NCI-H69 (cell line): ENCODE measurements around the gene MAP3K6.
A peak's percentile ranks its signal among the peaks of the same experiment; 100 is the strongest.
"Not testable (repeated sequence)": the region's sequence is repeated elsewhere in the genome, so short reads cannot be mapped to it uniquely, and the experiment has no call there.

Experiments used
- DNase-seq: peaks from one replicate; lab custom pipeline; 2025; lab: John Stamatoyannopoulos, UW

MAP3K6 gene

DNA sequence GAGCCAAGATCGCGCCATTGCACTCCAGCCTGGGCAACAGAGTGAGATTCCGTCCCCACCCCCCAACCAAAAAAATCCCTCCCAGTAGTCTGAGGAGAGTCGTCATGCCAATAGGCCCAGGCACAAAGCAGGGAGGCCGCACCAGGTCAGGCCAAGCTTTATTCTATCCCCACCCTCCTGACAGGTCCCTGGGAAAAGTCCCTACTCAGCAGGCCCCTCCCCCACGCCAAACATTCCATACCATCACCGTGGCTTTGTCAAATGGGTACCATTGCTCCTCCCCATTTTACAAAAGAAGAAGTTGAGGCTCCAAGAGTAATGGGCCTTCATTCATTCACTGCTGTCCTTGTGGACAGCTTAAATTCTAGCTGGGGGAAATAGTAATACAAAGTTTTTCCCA lies 31.0 kb upstream of the MAP3K6 start:
- no peak for DNase-seq

DNA sequence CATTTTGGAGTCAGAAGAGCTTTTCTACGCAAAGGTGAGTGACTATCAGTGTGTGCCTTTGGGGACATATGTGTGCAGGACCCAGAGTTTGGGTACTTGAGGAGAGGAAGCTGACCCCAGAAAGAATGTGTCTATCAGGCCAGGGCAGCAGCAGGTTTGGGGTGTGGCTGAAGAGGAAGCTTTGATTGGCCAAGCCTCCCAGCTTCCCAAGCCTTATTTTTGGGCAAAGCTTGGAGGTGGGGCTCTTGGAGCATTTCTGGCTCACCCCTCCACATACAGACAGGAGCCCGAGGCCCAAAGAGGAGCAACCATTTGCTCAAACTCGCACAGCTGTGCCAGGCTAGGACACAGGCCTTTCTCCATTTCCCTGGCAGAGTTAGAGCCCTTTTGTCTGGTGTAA lies 30.3 kb upstream of the MAP3K6 start:
- no peak for DNase-seq

DNA sequence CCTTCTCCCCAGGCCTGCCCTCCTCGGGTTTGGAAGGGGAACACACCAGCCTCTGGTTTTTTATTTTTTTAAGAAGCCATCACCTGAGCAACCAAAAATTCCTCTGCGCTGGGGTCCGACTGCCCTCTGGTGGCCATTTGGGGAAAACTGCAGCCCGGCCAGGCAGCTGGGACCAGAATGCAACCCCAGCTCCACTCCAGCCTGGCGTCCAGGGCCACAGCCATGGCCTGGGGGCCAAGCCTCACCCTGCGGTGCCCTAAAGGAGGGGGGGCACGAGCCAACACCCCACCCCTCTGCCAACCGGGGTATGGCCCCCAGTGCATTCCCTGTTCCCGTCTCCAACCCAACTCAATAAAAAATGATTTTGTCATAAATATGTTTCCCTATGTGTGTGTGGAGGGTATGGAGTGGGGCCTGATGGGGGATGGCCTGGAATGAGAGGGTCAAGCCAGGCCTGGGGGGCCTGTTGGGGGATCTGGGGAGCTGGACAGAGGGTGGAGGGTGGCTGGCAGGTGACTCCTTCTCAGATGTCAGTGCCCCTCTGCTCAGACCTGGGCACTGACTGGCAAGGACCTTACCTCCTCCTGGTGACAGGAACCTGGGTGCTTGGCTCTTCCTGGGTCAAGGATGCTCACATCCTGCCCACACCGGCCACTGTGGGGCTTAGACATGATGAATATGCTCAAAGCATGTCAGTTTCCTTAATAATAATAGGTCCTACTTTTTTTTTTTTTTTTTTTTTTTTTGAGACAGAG lies 28.9 kb upstream of the MAP3K6 start:
- DNase-seq: peak; percentile 68

DNA sequence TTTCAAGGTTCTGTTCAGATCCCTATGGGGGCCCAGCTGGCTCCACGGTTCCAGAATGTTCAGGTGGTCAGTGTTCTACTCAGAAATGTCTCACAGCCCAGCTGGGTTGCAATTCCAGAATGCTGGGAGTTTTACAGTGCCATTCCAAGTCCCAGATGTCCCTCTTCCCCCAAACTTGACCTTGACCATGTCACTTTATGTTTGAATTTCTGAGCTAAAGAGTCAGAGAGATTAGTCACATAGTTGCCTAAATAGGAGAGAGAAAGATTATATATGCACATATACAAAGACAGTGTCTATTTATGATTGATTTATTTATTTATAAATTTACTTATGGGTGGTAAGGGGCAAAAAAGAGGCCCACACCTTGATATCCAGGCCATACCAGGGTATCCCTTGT lies 28.2 kb upstream of the MAP3K6 start:
- DNase-seq: no peak

DNA sequence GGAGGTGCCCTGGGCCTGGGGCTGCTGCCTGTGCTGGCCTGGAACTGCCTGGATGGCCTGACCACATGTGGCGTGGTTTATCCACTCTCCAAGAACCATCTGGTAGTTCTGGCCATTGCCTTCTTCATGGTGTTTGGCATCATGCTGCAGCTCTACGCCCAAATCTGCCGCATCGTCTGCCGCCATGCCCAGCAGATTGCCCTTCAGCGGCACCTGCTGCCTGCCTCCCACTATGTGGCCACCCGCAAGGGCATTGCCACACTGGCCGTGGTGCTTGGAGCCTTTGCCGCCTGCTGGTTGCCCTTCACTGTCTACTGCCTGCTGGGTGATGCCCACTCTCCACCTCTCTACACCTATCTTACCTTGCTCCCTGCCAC lies 27.5 kb upstream of the MAP3K6 start:
- DNase-seq: no peak

DNA sequence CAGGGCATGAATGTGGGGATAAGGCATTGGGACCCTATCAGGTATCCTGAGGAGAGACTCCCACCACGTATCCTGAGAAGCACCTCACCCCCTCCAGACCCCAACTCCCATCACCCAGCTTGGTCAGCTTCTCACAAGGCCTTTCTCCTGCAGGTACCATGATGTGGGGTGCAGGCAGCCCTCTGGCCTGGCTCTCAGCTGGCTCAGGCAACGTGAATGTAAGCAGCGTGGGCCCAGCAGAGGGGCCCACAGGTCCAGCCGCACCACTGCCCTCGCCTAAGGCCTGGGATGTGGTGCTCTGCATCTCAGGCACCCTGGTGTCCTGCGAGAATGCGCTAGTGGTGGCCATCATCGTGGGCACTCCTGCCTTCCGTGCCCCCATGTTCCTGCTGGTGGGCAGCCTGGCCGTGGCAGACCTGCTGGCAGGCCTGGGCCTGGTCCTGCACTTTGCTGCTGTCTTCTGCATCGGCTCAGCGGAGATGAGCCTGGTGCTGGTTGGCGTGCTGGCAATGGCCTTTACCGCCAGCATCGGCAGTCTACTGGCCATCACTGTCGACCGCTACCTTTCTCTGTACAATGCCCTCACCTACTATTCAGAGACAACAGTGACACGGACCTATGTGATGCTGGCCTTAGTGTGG lies 27.0 kb upstream of the MAP3K6 start:
- DNase-seq: no peak

DNA sequence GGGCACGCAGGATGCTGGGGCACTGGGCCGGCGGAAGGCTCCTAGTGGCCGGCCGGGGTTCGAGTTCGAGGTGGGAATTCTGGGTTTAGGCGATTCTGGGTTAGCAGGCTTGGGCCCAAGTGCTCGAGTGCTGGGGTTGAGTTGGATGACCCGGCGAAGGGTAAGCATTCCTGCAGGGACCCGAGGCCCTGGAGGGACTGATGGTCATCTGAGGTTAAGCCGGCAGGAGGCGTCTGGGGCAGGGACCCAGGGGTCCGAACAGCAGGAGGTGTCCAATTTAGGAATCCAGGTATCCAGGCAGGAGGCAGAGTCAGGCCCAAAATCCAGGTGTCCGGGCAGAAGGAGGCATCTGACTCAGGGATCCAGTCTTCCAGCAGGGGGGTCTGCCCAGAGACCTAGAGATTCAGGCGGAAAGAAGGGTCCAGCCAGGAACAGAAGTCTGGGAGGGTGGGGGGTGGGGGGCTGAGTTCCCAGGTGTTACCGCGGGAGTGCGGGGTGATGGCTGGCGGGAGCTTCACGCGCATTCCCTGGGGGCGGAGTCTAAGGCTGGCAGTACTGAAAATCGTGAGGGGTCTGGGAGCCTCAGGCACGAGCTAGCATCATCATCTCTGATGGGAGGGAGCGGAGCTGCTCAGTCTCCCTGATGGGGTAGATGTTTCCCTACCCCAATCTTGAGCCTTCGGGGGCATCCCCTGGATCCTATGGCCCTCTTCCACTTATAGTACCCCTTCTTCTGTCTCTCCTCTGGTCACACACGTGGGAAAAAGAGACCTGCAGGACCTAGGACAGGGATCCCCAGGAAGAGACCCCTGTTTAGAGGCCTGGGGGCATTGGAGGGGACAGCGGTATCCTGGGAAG lies 26.2 kb upstream of the MAP3K6 start:
- peak; percentile 23 for DNase-seq

DNA sequence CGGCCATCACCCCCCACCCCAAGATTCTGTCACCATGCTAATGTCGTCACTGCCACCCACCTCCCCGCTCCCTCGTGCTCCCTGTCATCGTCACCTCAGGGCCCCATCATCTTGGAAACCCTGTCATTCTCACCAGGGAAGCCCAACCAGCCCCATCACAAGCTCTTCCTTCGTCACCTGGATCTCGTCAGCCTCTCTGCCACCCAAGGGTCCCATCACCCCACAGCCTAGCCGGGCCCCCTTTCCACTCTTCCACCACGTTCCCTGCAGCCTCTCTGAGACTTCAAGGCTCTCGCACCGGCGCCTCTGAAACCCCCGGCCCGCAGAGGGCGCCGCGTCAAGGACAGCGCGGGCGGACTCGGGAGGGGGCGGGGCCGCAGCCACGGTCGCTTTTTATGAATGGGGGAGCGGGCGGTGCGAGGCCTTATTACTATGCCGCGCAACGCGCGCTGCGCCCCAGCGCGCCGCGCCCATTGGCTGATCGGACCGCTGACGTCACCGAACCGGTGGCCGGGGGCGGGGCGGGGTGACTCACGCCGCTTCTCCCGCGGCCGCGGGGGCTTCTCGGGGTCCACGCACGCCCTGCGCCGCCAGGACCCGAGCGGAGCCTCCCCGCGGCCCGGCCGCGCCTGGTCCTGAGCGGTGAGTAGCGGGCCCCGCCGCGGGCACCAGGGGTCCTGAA lies 25.5 kb upstream of the MAP3K6 start, which contains the start of gene GPR3:
GPR3 (plus strand) TSS at position 527 of the 682 bp plus-strand sequence. CDS start 1,177 bp downstream, outside the sequence.
- peak; percentile 92 for DNase-seq

DNA sequence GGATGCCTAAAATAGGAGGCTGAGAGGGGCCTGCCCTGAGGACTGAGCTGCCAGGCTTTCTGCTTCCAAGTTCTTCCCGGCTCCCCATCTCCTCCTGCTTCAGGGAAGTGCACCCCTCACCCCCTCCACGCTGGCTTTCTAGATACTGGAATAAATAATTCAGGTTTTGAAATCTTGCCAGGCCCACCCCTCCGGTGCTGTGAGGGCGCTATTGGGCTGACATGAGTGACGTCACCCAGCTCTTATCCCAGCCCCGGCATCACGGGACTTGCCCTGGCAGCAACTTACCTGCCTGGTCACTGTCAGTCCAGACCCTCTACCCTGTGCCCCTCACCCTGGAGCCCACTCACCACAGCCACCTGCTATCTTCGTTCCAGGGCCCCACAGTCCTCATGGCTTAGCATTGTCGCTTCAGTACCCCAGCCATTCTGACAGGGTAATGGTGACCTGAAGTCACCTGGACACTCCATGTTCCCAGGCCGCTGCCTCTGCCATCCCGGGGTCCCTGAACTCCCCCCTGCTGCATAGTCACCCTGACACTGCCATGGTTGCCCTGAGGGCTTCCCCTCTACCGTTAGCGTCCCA lies 24.8 kb upstream of the MAP3K6 start:
- peak; percentile 68 for DNase-seq

DNA sequence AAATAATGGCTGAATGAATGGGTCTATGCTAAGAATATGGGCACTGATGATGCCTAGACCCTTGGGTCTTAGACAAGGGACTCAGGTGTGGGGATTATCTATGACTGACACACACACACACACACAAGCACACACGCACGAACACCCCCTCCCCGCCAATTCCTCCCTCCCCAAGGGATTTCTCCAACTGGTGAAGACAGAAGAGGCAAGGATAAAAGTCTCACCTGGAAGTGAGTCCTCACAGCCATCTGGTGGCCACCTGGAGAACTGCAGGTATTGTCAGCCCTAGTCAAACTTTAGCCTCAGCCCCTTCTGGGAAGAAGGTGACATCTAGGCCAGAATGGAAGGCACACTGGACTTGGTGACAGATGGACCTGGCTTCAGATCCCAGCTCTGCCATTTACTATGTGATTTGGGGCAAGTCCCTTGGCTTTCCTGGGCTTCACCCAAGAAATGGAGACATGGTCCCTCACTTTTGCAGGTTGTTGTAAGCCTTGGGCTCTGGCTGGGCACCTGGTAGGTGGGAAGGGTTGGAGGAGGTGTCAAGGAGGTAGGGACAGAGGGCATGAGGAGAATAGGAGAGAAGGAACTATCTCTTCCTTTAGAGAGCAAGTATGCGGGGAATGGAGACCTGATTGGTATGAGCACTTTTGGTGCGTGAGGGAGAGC lies 21.7 kb upstream of the MAP3K6 start:
- DNase-seq: peak; percentile 74

DNA sequence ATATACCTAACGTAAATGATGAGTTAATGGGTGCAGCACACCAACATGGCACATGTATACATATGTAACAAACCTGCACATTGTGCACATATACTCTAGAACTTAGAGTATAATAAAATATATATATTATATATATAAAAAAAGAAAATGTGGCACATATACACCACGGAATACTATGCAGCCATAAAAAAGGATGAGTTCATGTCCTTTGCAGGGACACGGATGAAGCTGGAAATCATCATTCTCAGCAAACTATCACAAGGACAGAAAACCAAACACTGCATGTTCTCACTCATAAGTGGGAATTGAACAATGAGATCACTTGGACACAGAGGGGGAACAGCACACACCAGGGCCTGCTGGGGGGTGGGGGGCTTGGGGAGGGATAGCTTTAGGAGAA lies 18.0 kb upstream of the MAP3K6 start:
- not testable (repeated sequence) for DNase-seq

DNA sequence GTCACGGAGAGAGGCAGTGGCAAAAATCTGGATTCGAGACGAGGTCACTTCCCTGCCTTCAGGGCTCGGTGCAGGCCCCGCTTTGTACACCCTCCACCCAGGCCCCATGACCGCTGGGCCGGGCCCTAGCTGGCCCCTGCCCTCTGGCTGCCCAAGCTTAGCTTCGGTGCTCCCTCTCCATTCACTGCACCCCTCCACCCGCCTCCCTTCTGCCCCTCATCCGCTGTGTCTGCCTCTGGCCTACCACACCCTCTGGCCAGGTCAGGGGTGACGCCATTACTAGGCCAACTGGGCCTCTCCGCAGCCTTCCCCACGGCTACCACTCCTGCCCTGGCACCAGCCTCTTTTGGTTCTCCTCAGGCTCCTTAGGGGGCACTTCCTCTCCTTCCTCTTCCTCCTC lies 16.9 kb upstream of the MAP3K6 start:
- DNase-seq: no peak

DNA sequence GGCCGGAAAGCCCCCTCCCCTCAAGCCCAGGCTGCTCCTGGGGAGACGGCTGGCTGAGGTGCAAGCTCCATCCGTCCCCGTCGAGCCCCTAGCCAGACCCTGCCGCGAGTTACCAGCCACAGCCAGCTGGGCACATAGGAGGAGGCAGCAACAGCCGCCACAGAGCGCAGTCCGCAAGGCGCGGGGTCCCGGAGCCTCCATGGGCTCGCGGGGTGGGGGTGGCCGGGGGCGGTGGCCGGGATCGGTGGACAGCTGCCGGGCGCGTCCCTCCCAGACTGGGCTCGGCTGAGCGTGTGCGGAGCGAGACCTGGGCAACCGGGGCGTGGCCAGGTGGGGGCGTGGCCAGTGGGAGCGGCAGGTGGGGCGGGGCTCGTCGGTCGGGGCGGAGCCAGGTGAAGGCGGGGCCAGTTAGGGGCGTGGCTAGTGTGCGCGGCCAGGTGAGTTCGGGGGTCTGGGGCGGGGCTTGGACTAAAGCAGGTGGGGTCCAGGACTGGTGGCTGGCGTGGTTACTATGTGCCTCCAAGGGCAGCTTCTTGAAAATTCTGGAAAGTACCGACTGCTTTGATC lies 16.4 kb upstream of the MAP3K6 start, which contains the start of gene CD164L2:
CD164L2 (minus strand) TSS at position 295 of the 567 bp plus-strand sequence; CDS start at position 201, 94 bp downstream.
- peak; percentile 67 for DNase-seq

DNA sequence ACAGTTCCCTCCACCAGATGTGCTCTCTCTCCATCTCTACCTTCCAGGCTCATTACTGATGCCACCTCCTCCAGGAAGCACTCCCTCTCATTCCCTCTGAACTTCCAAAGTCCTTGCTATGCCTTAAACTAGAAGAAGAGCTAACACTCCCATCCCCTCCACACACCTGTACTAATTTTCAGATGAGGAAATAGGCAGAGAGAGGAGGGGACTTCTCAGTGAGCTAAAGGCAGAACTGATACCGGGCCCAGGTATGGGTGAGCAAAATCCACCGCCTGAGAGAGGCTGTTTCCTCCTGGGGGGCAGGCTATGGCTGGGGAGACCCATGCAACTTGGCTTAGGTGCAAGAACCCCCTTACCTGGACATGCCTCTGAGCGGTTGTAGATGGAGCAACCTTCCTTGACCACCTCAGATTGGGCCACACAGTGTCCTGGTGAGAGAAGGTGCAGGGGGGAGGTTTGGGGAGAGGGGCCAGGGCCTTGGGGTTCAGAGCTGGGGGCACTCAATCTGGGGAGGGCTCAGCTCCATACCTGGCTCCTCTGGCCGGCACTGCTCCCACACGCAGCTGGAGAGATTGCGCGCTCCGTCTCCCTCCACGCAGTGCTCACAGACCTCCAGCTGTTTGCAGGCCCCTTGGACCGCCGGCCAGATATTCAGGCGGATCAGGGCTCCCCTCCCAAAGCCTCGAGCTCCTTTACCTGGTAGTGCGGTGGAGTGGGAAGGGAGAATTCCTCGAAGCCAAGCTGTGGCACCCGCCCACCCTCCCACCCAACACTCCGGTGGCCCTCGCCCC lies 15.4 kb upstream of the MAP3K6 start:
- no peak for DNase-seq

DNA sequence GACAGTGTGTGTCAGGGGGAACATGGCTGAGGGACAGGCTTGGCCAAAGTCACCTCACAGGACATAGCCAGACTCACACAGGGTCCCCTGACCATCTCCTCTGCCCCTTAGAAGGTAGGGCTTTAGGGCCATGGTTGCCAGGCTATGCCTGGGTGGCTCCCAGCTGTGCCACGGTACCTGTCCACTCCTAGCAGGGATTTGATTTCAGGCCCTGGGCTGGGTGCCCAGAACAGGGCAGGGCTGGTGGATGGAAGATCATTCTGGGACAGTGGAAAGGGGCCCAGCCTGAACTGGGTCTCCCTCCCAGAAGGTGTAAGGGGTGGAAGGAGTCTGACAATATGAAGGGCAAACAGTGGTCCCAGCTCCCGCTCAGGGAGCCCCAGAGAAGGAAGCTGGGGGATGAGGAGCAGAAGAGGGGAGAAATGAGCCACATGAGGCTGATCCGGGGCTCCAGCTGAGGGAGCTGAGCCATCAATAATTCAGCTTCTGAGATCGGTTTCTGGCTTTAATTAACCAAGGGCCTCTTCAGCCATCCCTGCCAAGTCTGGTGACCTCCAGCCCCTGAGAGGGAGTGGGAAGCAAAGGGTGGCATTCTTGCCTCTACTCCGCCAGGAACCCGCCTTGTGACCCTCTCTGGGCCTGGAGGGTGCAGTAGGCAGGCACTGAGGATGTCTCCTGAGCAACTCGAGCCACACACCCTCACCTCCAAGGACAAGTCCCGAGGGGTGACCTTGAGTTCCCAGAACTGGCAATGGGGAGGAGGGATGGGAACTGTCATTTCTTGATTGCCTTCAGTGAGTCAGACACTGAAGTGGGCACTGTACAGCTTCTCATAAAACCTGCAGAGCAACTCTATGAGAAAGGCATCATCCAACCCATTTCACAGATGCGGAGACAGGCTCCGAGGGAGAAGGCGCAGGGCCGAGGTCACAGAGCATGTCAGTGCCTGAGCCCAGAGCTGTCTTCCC lies 14.3 kb upstream of the MAP3K6 start:
- no peak for DNase-seq

DNA sequence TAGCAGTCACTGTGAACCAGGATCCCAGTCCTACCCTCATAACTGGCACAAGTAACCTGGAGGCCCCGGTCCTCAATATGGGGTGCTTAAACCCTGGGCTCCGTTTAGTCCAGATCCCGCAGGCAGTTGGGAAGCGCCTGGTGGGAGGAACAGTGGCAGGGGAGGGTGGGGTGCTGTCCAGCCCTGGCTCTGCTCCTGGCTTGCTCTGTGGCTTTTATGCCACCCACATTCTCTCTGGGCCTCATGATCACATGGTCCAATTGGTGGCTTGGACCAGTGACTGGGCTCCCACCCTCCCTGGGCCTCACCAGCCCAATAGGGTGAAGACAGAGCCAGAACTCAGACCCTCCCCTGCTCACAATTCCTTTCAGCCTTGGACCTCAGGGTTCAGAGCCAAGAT lies 13.5 kb upstream of the MAP3K6 start:
- no peak for DNase-seq

DNA sequence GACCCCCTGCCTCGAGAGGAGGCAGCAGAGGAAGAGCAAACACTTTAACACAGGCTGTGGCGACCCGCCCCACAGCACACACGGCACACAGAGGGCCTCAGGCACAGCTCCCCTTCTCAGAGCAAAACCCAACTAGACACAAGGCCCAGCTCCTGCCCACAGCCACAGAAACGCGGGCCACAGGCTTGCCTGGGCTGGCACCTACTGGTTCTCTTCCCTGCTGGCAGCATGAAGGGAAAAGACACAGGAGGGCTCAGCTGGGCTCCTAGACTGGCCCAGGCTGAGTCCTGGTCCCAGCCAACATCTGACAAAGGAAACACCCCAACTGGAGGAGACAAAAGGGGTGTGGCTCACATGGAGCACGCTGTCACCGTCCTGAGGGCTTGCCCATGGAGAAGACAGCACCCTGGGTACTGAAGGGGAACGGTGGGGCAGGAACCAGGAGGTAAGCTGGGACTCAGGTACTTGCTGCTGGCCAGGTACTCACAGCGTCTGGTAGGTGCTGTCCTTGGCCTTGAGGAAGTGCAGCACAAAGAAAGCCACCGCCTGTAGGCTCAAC lies 12.9 kb upstream of the MAP3K6 start:
- DNase-seq: peak; percentile 29

DNA sequence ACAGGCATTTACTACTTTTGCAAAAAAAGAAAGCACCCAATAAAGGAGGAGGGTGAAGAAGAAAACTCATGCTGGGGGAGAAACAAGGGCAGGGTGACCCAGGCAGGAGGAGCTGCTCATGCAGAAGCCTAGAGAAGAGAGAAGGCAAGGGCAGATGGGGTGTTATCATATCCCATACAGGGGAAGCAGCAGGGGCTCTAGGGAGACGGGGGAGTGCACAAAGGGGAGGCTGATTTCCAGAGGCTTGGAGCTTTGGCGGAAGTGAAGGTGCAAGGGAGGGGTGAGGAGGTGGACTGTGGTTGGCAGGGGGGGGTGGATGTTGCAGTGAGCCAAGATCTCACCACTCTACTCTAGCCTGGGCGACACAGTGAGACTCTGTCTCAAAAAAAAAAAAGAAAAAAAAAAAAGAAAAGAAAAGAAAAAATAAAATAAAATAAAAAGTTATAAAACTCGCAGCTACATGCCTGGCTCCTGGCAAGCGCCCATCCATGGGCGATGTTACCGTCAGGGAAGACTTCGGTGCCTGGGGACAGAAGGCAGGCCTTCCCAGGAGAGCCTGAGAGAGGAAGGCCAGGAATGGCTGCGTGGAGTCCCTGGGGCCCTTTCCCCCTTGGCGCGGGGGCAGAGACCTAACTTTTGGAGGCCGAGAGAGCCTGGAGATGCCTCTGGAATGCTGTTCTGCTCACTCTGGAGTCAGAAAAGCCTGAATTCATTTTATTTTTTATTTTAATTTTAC lies 11.2 kb upstream of the MAP3K6 start:
- peak; percentile 29 for DNase-seq
